VCaP (cell line): Measurements from ENCODE around the gene TOR2A.

Experiments
- H3K27ac ChIP-seq: fragments of 450-650 bp; 2 replicates; pipeline ENCODE4 v1.5.1; 2017
- CTCF ChIP-seq: fragments of 450-650 bp; conservative IDR thresholded peaks from 2 replicates; pipeline ENCODE4 v1.5.1; 2017; ENCODE audit warnings: mild to moderate bottlenecking, moderate library complexity

The TOR2A gene

DNA sequence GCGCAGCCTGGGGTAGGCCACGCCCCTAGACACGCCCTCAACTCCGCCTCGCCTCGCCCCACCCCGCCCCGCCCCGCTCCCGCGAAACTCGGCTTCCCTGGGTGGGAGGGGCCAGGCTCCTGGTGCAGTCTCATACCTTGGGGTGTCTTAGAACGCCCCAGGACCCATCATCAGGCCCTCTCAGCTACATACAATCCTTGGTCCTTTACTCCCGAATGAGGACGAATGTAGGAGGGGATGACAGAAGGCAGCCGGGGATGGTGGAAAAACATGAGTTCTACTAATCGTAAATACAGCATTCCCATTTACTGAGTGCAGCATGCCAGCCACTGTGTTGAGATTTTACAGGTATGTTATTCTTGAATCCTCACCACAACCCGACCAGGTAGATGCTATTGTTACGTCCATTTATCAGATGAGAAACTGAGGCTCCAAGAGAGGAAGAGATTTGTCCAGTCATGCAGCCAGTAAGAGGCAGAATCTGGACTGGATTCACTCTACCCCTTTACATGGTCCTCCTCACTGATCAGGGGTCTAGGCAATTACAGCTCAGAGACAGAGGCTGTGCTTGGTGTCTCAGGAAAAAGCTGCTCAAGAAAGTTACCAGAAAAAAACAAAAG, 36.6 kb upstream of the TOR2A start:
- H3K27ac ChIP-seq: peak overlapping the region; percentile 34; the same call in 1 of the 2 replicates

DNA sequence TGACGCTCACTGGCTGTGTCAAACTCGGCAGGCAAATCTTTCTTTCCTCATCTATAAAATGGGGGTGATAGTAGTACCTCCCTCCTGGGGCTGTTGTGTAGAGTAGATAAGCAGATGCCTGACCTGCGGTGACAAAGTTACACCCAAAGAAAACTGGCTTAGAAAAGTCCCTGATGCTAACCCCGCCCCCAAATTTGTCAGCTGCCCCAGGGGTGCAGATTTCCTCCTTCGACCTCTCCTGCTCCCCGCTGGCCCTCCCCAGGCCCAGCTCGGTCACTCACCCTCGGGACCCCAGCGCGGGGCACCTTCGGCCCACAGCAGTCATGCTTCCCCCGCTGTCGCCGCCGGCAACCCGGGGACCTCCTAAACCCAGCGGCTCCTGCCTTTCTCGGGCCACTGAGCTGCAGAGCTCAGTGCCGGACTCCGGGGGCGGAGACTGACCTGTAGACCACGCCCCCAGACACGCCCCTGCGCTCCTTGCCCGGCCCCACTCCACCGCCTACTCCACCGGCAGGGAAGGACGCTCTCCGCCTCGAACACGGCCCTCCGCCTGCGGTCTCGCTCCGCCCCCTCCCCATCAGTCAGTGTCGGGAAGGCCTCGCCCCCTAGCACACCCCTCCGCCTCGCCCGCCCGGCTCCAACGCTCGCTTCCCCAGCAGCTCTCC, 35.9 kb upstream of the TOR2A start:
- H3K27ac ChIP-seq: peak overlapping the region; percentile 34; the same call in 1 of the 2 replicates
- TF ChIP-seq CTCF: no peak

More for the DNA sequence above, 36.6 kb upstream of the TOR2A start:
- TF ChIP-seq CTCF: no peak

GRCh38 chr9:127770583-127770904, 35.5 kb upstream of the TOR2A start:
- no peak overlapping the region; the same call in 1 of the 2 replicates for H3K27ac ChIP-seq
- TF ChIP-seq CTCF: no peak

- no peak overlapping the region; the same call in 1 of the 2 replicates for H3K27ac ChIP-seq
- no peak for TF ChIP-seq CTCF
Measured at GRCh38 chr9:127769929-127770582, 35.0 kb upstream of the TOR2A start.

- TF ChIP-seq CTCF: no peak
- H3K27ac ChIP-seq: no peak overlapping the region
Measured at GRCh38 chr9:127769101-127769500, 34.0 kb upstream of the TOR2A start.

DNA sequence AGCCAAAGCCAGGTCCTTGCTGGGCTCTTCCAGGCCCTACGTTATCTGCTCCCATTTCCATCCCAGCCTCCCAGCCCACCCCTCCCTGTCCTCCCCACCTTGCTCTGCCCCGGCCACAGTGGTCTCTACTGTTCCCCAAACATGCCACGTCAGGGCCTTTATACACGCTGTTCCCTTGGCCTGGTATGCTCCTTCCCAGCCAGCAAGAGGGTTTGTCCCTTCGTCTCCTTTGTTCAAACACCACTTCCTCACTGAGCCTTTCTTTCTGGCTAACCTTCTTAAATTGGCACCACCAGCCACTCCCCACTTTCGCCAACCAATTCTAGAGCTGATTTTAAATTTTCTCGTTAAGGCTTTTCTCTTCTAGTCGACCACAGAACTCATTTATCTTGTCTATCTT, 33.6 kb upstream of the TOR2A start:
- no peak for TF ChIP-seq CTCF
- H3K27ac ChIP-seq: no peak overlapping the region

- no peak for TF ChIP-seq CTCF
- no peak overlapping the region for H3K27ac ChIP-seq
Measured at GRCh38 chr9:127767909-127768331, 32.8 kb upstream of the TOR2A start.
